DMS114 treated with DMSO at 0.1 percent for 48 hours (cell line): ENCODE data around the gene CELF5.

Experiments
- DNase-seq: peaks from one replicate; lab custom pipeline; 2025; ENCODE audit not compliant: unreplicated experiment; lab: John Stamatoyannopoulos, UW

CELF5 gene

GRCh38 chr19:3238066-3238561 lies 13.7 kb downstream of the CELF5 start:
- DNase-seq: no peak

GRCh38 chr19:3239367-3239766 lies 14.9 kb downstream of the CELF5 start:
- DNase-seq: no peak

GRCh38 chr19:3243819-3244700 lies 19.6 kb downstream of the CELF5 start:
- no peak for DNase-seq

GRCh38 chr19:3245050-3245449 lies 20.6 kb downstream of the CELF5 start:
- DNase-seq: no peak

GRCh38 chr19:3248728-3249326 lies 24.4 kb downstream of the CELF5 start:
- no peak for DNase-seq

- no peak for DNase-seq
These were observed 24.9 kb downstream of the CELF5 start for GRCh38 chr19:3249408-3249807.

GRCh38 chr19:3250675-3251074 lies 26.2 kb downstream of the CELF5 start:
- DNase-seq: no peak

GRCh38 chr19:3251229-3251628 lies 26.8 kb downstream of the CELF5 start:
- DNase-seq: no peak

GRCh38 chr19:3252650-3253049 lies 28.2 kb downstream of the CELF5 start:
- no peak for DNase-seq

GRCh38 chr19:3253270-3253669 lies 28.8 kb downstream of the CELF5 start:
- DNase-seq: no peak

- DNase-seq: no peak
These were observed 30.1 kb downstream of the CELF5 start for GRCh38 chr19:3254520-3254919.

- DNase-seq: no peak
These were observed 32.6 kb downstream of the CELF5 start for GRCh38 chr19:3257071-3257470.

- no peak for DNase-seq
These were observed 37.9 kb downstream of the CELF5 start for GRCh38 chr19:3262362-3262761.

- DNase-seq: no peak
These were observed 39.4 kb downstream of the CELF5 start for GRCh38 chr19:3263866-3264265.

GRCh38 chr19:3265432-3265831 lies 41.0 kb downstream of the CELF5 start:
- no peak for DNase-seq

GRCh38 chr19:3266092-3266693 lies 41.7 kb downstream of the CELF5 start:
- DNase-seq: no peak

GRCh38 chr19:3266792-3267514 lies 42.5 kb downstream of the CELF5 start:
- no peak for DNase-seq

- DNase-seq: no peak
These were observed 43.9 kb downstream of the CELF5 start for GRCh38 chr19:3268326-3268725.

- DNase-seq: no peak
These were observed 44.3 kb downstream of the CELF5 start for GRCh38 chr19:3268763-3269162.

- no peak for DNase-seq
These were observed 45.6 kb downstream of the CELF5 start for GRCh38 chr19:3269916-3270671.

- DNase-seq: no peak
These were observed 46.4 kb downstream of the CELF5 start for GRCh38 chr19:3270902-3271301.
